GM12891 (cell line): ENCODE measurements around the gene PARD3.
"Not testable (repeated sequence)": the region's sequence is repeated elsewhere in the genome, so short reads cannot be mapped to it uniquely, and the experiment has no call there.

Experiments
- DNase-seq: peaks from one replicate; pipeline ENCODE4 v3.0.0; 2011; ENCODE audit warnings: low spot score; ENCODE audit not compliant: insufficient read length
- FAIRE-seq: peaks from 2 replicates; lab custom pipeline; 2011; peaks lifted over from hg19 to GRCh38; lab: Jason Lieb, UNC
- PAX5 ChIP-seq: IDR thresholded peaks from 2 replicates; pipeline ENCODE4 v1.6.1; 2011; ENCODE audit warnings: low read length, moderate library complexity, mild to moderate bottlenecking; ENCODE audit not compliant: insufficient read depth, severe bottlenecking
- POLR2A ChIP-seq: IDR thresholded peaks from 2 replicates; pipeline ENCODE4 v1.6.1; 2011; ENCODE audit warnings: low read depth, low read length, control low read depth
- POLR2AphosphoS5 ChIP-seq: IDR thresholded peaks from 2 replicates; pipeline ENCODE4 v1.6.1; 2011; ENCODE audit warnings: low read depth, low read length, control low read depth
- POU2F2 ChIP-seq: IDR thresholded peaks from 2 replicates; pipeline ENCODE4 v1.6.1; 2011; ENCODE audit warnings: low read depth, mild to moderate bottlenecking, control low read depth, low read length, moderate library complexity
- SPI1 ChIP-seq: IDR thresholded peaks from 2 replicates; pipeline ENCODE4 v1.6.1; 2011; ENCODE audit warnings: low read depth, low read length, control low read depth
- TAF1 ChIP-seq: IDR thresholded peaks from 2 replicates; pipeline ENCODE4 v1.6.1; 2011; ENCODE audit warnings: low read depth, low read length, control low read depth

PARD3 gene

DNA sequence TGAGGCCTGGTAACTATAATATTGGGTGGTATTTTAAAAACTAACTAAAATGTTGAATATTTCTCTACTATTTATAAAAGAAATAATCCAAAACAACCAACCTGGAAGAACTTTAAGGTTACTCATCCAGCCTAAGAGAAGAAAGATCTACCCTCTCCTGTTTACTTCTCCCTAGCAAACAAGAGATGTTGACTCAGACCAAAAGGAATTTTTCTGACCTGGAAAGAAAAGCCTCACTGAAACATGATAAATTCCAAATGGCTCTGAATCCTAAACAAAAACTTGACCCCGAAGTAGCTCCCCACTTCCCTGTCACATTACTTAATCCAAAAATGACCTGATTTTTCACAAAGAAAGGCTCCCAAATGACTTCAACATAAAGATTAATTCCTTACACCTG lies 101.2 kb downstream of the PARD3 start:
- TF ChIP-seq TAF1 (no peak), SPI1 (no peak), PAX5 (no peak), POLR2A (no peak), POLR2AphosphoS5 (no peak), POU2F2 (no peak)
- FAIRE-seq (no peak), DNase-seq (no peak)

DNA sequence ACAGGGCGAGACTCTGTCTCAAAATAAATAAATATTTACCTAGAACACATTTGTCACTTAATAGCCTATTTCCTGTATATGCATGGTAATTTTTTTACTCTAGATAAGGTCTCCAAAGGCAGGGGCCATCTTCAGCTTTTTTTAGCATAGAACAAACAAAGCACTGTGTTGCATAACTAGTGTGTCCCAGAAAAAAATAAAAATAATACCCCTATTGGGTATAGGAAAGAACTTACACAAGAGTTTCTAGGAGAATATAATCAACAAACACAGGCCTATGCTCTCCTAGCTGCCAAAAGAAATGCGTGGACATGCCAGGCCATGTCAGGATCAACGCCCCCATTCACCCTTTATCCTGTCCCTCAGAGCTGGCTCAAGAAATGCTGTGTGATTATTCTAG lies 103.6 kb downstream of the PARD3 start:
- no peak for FAIRE-seq
- TF ChIP-seq SPI1: no peak
- no peak for TF ChIP-seq TAF1
- TF ChIP-seq POU2F2: no peak
- no peak for TF ChIP-seq POLR2A
- no peak for TF ChIP-seq POLR2AphosphoS5
- TF ChIP-seq PAX5: no peak
- no peak for DNase-seq

DNA sequence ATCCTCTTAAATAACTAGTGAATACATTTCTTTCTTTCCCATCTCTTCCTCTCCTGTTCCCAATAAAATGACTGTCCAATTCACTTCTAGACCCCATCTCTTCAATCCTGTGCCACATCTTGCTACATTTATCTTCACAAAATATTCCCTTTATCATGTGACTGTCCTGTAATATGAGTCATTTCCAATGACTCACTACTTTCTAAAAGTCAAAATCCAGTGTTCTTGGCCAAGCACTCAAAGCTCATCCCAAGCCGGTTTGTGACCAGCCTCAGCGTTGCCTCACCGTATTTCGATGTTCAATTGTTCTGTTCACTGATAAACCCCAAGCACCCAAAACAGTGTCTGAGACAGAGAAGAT lies 104.7 kb downstream of the PARD3 start:
- TF ChIP-seq TAF1 (no peak), POLR2AphosphoS5 (no peak), SPI1 (no peak), POU2F2 (no peak), POLR2A (no peak), PAX5 (no peak)
- DNase-seq: no peak
- no peak for FAIRE-seq

DNA sequence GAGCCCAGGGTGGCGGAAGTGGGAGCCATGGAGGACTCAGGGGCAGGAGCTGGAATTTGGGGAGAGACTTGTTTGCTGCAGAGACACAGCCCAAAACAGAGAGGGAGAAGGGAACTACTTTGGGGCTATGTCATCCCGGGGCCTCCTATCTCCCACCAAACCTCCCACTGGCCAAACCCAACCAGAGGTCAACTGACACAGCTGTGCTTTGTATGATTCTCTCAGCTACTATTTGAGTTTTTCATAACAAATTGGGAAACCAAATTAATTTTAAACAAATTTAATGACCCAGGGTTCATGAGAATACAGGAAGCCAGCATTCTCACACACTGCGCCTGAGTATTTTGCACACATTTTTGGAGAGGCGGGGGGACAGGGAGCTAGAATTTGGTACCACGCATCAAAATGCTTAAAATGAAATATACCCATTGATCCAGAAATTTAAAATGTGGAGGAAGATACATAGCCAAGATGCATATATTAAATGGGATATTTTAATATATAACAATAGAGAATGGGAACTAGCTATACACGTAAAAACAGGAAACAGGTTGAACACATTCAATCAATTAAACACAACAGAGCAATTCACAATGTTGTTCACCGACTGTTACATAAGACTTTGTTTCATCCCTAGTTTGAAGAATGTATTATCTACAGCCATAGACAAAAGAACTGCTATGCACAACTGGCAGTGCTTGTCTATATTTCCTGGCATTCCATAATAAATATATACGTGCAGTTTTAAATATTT lies 105.3 kb downstream of the PARD3 start:
- FAIRE-seq (no peak), DNase-seq (no peak)
- no peak for TF ChIP-seq SPI1
- no peak for TF ChIP-seq PAX5
- TF ChIP-seq POU2F2: no peak
- no peak for TF ChIP-seq TAF1
- no peak for TF ChIP-seq POLR2AphosphoS5
- TF ChIP-seq POLR2A: no peak

DNA sequence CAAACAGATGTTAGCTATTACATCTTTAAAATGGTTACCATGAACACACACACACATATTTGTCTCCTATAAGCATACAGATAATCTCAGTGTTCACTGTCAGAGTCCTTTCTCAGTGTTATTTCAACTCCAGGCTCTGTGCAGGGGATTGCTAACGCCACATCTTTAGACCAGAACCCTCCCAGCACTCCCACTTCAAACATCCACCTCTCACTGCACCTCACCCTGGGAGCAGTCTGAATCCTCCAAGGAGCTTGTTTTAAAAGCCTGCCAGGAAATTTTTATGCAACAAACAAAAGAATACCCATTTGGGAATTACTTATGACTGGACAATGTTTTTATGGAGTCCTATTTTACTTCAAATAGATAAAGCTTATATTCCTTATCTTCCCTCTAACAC lies 107.4 kb downstream of the PARD3 start:
- FAIRE-seq: no peak
- TF ChIP-seq POU2F2: no peak
- no peak for DNase-seq

DNA sequence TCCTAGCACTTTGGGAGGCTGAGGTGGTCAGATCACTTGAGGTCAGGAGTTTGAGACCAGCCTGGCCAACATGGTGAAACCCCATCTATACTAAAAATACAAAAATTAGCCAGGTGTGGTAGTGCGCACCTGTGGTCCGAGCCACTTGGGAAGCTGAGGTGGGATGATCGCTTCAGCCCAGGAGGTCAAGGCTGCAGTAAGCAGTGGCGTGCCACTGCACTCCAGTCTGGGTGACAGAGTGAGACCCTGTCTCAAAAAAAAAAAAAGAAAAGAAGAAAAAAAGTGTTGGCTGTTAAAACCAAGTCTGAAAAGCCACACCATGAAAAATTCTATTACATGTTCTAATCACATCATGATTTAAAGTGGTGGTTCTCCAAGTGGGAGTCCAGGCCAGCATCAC lies 108.1 kb downstream of the PARD3 start:
- not testable (repeated sequence) for FAIRE-seq, DNase-seq

DNA sequence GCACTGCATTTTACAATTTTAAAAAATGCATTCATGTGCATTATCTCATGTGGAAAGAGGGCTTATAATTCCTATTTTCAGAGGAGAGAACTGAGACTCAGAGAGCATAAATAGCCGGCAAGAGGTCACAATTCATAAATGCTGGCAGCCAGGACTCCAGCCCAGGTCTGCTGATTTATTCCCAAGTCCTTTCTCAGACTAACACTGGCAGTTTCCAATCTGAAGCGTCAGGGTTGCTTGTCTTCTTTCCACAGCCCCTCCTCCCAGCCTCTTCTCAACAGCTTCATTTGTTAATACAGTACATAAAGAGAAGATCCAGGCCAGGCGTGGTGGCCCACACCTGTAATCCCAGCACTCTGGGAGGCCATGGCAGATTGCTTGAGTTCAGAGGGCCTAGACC lies 108.9 kb downstream of the PARD3 start:
- FAIRE-seq (no peak), DNase-seq (no peak)
- TF ChIP-seq TAF1 (no peak), POLR2AphosphoS5 (no peak), POLR2A (no peak), POU2F2 (no peak), SPI1 (no peak), PAX5 (no peak)

DNA sequence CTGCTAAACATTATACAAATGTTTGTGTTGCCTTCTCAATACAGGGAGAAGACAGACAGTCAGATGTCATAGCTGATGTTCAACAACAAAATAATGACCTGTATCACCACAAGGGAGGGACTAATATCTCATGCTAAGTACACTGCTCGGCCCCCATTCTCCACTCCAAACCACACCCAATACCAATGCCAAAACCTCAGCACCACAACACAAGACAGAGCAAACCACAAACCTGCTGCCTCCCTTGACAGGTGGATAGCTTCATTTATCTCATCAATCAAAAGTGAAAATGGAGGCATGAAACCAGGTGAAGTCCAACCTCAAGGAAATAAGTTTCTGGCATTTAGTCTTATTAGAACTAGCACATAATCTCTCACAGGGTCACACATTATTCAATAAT lies 109.5 kb downstream of the PARD3 start:
- DNase-seq: no peak
- TF ChIP-seq PAX5 (no peak), POLR2A (no peak)
- FAIRE-seq: peak; percentile 74

DNA sequence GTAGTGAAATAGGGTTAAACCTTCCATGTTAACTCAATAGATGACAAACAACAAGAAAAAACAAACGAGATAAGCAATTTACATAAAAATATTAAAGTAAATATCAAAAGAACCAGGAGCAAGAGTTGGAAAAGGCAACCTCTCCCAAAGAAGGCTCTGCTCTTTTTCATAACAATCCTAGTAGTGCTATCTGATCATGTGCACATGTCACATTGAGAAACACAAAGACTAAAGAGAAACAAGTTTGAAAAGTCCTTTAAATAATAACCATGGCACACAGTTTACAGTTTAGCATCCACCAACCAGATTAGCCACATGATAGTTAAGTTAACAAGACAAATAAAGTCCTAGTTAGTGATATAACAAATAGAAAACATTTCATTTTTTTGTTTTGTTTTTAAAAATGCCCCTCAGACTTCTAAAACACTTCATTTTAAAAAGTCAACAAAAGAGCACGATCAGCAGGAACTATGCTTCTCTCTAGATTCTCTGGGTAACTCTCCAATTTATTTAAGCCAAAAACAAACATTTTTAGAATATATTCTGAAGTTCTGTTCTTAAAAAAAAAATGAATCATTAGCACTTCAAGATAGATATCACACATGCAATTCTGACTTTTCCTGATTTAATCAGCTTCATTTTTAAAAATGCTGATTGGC lies 110.4 kb downstream of the PARD3 start:
- TF ChIP-seq PAX5 (no peak), TAF1 (no peak), POLR2A (no peak), POU2F2 (no peak), POLR2AphosphoS5 (no peak), SPI1 (no peak)
- FAIRE-seq (no peak), DNase-seq (no peak)

DNA sequence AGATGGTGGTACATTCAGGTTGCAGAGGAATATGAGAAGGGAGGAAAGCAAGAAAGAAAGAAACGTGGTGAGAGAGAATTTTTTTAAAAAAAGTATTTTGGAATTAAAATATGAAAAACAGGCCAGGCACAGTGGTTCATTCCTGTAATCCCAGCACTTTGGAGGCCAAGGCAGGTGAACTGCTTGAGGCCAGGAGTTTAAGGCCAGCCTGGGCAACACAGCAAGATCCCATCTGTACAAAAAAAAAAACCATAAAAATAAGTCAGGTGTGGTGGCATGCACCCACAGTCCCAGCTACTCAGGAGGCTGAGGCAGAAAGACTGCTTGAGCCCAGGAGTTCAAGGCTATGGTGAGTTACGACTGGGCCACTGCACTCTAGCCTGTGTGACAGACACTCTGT lies 112.1 kb downstream of the PARD3 start:
- TF ChIP-seq POLR2A (no peak), POLR2AphosphoS5 (no peak), POU2F2 (no peak), SPI1 (no peak), TAF1 (no peak), PAX5 (no peak)
- DNase-seq (no peak), FAIRE-seq (no peak)
